Brain pericyte (primary cell): ENCODE data around the gene SORBS1.

Experiments used
- DNase-seq: peaks from one replicate; pipeline ENCODE4 v3.0.0-alpha.2; 2012; ENCODE audit warnings: low read depth, low spot score

The SORBS1 gene

GRCh38 chr10:95276367-95277200, 284.6 kb downstream of the SORBS1 start:
- no peak for DNase-seq

- DNase-seq = no peak
Measured at GRCh38 chr10:95275726-95276366, 285.3 kb downstream of the SORBS1 start.

- no peak for DNase-seq
Measured at GRCh38 chr10:95273393-95274312, 287.5 kb downstream of the SORBS1 start.

DNA sequence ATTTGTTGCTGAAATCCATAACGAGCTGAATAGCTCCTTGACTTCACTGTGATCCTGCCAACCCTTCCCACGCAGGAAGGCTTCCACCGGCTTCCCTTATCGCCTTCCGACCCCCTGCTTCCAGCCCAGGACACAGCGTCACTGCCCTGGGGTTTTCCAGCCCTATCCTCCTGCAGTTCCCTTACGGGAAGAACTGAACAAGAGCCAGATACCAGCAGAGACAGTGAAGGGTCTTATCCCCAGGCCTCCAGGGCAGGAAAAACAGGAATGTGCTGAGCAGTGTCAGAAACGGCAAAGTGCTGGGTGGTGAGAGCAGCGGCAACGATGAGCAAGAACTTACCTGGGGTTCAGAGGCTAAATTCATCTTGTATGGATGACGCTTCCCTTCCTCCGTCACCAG, 292.7 kb downstream of the SORBS1 start:
- DNase-seq = no peak

GRCh38 chr10:95267251-95267650, 293.9 kb downstream of the SORBS1 start:
- DNase-seq = no peak

GRCh38 chr10:95266674-95267095, 294.5 kb downstream of the SORBS1 start:
- no peak for DNase-seq

DNA sequence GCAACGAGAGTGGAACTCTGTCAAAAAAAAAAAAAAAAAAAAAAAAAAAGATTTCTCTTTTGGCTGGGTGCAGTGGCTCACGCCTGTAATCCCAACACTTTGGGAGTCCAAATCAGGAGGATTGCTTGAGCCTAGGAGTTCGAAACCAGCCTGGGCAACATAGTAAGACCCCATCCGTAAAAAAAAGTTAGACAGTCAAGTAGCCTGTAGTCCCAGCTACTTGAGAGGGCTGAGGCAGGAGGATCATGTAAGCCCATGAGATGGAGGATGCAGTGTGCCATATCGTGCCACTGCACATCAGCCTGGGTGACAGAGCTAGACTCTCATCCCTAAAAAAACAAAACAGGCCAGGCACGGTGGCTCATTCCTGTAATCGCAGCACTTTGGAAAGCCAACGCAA, 295.6 kb downstream of the SORBS1 start:
- DNase-seq = no peak

DNA sequence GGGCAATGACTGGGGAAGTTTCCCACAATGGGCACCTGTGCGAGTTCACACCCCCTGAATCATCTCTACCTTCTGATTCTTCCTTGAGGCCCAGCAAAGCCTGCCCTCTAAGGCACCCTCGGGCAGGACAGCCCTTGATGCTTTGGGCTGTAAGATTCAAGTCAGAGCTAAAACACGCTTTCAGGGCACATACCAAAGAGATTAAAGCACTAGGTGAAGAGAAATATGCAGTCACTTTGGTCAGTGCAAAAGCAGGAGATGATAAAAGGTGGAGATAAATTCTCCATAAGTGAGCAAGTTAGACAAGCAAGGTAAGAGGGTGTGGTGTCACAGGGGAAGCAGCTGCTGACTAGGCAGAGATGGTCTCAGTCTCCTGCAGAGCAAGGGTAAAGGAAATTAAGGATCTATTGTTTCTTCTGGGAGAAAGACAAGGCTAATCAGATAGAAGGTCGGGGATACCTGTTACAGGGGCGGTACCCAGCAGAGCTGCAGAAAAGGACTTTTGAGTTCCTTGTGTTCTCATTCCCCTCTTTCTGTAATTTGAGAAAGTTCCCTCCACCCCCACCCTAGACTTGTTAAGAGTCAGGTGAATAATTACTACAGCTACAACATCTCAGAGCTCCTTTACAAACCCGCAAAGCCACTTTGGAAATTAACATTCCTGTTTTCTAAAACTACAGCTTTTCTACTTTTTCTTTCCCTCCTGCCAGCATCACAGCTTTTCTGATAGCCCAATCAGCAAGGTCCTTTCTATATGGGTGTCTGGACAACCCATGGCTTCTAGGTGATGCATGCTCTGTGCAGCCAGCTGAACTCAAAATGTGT, 296.7 kb downstream of the SORBS1 start:
- DNase-seq = no peak

- DNase-seq = no peak
Measured at GRCh38 chr10:95263864-95264226, 297.3 kb downstream of the SORBS1 start.

DNA sequence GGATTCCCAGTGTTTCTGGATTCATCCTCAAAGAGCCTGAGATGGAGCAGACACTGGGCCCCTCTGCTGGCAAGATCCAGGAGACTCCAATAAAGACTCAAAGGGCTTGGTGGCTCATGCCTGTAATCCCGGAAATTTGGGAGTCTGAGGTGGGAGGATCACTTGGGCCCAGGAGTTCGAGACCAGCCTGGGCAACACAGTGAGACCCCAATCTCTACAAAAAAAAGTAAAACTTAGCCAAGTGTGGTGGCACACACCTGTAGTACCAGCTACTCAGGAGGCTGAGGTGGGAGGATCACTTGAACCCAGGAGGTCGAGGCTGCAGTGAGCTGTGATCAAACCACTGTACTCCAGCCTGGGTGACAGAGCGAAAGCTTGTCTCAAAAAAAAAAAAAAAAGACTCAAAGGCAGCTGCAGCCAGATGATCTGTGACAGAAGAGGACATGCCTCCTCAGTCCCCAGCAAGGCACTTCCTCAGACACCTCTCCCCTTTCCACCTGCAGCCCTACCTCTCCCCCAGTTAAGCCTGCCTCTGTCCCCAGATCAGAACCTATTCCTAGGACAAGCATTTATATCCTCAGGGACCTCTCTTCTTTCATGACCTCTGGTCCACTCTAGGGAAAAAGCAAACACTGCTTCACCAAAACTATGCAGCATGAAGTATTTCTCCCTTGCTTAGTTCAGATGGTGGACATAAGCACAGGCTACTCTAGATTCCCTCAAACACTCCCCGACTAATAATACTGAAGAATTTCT, 298.2 kb downstream of the SORBS1 start:
- DNase-seq = no peak

DNA sequence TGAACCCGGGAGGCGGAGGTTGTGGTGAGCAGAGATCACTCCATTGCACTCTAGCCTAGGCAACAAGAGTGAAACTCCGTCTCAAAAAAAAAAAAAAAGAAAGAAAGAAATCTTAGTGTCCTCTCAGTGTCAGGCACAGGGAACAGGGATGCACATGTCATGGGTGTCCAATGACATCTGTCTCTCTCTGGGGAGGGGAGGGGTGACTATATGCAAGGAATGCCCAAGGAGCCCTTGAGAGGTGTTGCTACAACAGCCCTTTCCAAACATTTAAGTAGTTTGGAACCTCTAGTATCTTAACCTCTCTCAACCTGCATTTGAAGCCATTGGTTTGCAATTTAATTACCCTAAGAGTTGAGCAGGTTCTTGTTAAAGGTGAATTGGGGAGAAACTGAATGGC, 299.2 kb downstream of the SORBS1 start:
- no peak for DNase-seq
